Measurements from ENCODE around the gene ABHD10.

DNA sequence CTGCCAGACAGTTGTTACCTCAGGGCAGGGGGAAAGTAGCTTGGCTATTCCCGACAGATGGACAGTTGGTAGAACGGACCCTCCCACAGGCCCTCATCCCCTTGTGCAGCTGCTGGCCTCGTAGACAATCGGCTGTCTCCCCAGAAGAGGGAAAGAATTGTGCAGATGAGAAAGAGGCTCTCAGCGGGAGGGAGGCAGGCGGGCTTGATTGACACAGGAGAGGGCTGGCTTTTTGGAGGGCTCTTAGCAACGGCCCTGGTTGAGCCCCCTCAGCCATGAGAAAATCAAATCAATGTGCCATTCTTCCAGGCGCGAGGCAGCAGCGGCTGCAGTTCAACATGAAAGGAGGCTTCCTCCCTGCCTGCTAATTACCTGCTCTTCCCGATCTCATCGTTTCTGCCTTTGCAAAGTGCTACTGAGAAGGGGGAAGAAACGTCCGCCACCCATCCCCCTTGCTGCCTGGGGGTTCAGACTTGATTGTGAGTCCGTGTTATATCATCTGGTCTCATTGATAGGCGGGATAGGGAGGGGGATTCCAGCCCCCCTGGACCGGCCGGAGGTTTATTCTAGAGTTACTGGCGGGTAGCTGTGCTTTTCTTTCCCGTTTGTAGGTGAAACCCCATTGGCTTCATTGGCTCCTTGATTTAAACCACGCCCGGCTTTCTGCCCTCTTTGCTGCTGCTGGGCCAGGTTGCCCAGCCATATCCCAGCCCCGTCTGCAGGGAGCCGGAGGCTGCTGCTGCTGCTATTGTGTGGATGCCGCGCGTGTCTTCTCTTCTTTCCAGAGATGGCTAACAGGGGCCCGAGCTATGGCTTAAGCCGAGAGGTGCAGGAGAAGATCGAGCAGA lies 20.0 kb downstream of the ABHD10 start, which contains the start of gene TAGLN3:
- no peak for TF ChIP-seq POLR2A (IDR thresholded peaks at IDR 0.05)
- TF ChIP-seq, protein P1, sequence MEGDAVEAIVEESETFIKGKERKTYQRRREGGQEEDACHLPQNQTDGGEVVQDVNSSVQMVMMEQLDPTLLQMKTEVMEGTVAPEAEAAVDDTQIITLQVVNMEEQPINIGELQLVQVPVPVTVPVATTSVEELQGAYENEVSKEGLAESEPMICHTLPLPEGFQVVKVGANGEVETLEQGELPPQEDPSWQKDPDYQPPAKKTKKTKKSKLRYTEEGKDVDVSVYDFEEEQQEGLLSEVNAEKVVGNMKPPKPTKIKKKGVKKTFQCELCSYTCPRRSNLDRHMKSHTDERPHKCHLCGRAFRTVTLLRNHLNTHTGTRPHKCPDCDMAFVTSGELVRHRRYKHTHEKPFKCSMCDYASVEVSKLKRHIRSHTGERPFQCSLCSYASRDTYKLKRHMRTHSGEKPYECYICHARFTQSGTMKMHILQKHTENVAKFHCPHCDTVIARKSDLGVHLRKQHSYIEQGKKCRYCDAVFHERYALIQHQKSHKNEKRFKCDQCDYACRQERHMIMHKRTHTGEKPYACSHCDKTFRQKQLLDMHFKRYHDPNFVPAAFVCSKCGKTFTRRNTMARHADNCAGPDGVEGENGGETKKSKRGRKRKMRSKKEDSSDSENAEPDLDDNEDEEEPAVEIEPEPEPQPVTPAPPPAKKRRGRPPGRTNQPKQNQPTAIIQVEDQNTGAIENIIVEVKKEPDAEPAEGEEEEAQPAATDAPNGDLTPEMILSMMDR (IDR thresholded peaks at IDR 0.05): no peak

Data from right lobe of liver (tissue), 4 donors.